Lower leg skin (tissue), 3 donors: ENCODE results near the gene RNF215.

Source experiments
- CTCF ChIP-seq, 3 donors: fragments of 450-650 bp; IDR thresholded peaks; one replicate each; pipeline ENCODE4 v1.5.1; 2016; ENCODE audit warnings: antibody characterized with exemption in 3 of 3, mild to moderate bottlenecking in 3 of 3, moderate library complexity in 2 of 3
- POLR2A ChIP-seq, 2 donors: fragments of 450-650 bp; IDR thresholded peaks; one replicate each; pipeline ENCODE4 v1.6.1; 2016 to 2017; ENCODE audit warnings: antibody characterized with exemption in 2 of 2, mild to moderate bottlenecking in 1 of 2, moderate library complexity in 1 of 2

- TF ChIP-seq CTCF (IDR thresholded peaks at IDR 0.05) (no peak), POLR2A (IDR thresholded peaks at IDR 0.05) (no peak)
These were observed 17.1 kb upstream of the RNF215 start for GRCh38 chr22:30404307-30404706.
